Measurements from ENCODE around the gene BCKDHB.

DNA sequence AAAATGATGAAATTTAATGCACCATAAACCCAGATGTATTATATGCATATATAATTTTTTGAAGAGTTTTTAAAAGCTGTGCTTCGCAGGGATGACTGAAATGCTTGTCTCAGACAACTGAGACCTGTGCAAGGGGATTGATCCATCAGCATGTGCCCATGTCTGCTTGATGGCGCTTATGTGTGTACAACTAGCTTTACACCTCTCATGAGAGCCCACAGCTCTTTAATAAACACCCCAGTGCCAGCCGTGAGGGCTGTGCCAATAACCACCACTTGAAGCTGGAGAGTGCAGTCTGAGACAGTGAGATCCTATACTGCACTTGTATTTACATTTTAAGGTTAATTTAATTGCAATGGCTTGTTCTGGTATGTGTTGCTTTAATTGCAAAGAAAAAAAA is 225.5 kb downstream of the BCKDHB start:
- TF ChIP-seq, protein P1, sequence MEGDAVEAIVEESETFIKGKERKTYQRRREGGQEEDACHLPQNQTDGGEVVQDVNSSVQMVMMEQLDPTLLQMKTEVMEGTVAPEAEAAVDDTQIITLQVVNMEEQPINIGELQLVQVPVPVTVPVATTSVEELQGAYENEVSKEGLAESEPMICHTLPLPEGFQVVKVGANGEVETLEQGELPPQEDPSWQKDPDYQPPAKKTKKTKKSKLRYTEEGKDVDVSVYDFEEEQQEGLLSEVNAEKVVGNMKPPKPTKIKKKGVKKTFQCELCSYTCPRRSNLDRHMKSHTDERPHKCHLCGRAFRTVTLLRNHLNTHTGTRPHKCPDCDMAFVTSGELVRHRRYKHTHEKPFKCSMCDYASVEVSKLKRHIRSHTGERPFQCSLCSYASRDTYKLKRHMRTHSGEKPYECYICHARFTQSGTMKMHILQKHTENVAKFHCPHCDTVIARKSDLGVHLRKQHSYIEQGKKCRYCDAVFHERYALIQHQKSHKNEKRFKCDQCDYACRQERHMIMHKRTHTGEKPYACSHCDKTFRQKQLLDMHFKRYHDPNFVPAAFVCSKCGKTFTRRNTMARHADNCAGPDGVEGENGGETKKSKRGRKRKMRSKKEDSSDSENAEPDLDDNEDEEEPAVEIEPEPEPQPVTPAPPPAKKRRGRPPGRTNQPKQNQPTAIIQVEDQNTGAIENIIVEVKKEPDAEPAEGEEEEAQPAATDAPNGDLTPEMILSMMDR (conservative IDR thresholded peaks at IDR 0.05; ENCODE audit: low read depth, low read length) = no peak
- TF ChIP-seq EZH2 (IDR thresholded peaks at IDR 0.05; ENCODE audit: borderline replicate concordance, low read depth, low read length, poor library complexity, severe bottlenecking) = no peak
